Measurements from ENCODE around the gene LLGL2. TPM values are rescaled to one million over a fixed set of nuclear protein-coding genes. Genes with fewer than 3 reads are reported as not detected.
A peak's percentile ranks its signal among the peaks of the same experiment; 100 is the strongest.

The LLGL2 gene
- total RNA-seq, 2 donors from 2014 or later, result 6.4 to 20.0 TPM

GRCh38 chr17:75509528-75510258 is 15.8 kb upstream of the LLGL2 start:
- no peak for DNase-seq (ENCODE audit: low spot score)
- H3K4me3 ChIP-seq, result no peak overlapping the region

GRCh38 chr17:75511270-75511609 is 14.3 kb upstream of the LLGL2 start:
- H3K4me3 ChIP-seq, result peak overlapping the region; percentile 95
- peaks cover 14% of the 10 kb centered on the region for H3K36me3 ChIP-seq
- no peaks in the 10 kb centered on the region for H3K9me3 ChIP-seq
- TF ChIP-seq CTCF (IDR thresholded peaks at IDR 0.05), result no peak
- peaks cover 36 to 66% of the 10 kb centered on the region in 2 donors for H3K4me1 ChIP-seq (ENCODE audit: control insufficient read depth in 1 of 2, low read depth in 2 of 2)
- DNase-seq (ENCODE audit: low spot score) (no peak), ATAC-seq (ENCODE audit: insufficient number of reproducible peaks, low FRiP score, low read depth) (no peak)
- H3K27me3 ChIP-seq (replicated peaks; ENCODE audit: insufficient read depth), result no peaks in the 10 kb centered on the region
- peak overlapping the region in 1 of 2 donors; percentile 29 for H3K27ac ChIP-seq

More at GRCh38 chr17:75509528-75510258, 15.8 kb upstream of the LLGL2 start:
- TF ChIP-seq CTCF (IDR thresholded peaks at IDR 0.05), result no peak
- Histone ChIP-seq H3K27ac (peak overlapping the region; percentile 54 to 63), H3K36me3 (peaks cover 19% of the 10 kb centered on the region), H3K27me3 (replicated peaks; ENCODE audit: insufficient read depth) (no peaks in the 10 kb centered on the region), H3K4me1 (ENCODE audit: control insufficient read depth in 1 of 2, low read depth in 2 of 2) (peaks cover 36 to 66% of the 10 kb centered on the region in 2 donors), H3K9me3 (no peaks in the 10 kb centered on the region)
- ATAC-seq (ENCODE audit: insufficient number of reproducible peaks, low FRiP score, low read depth), result no peak

GRCh38 chr17:75511610-75512575 is 13.6 kb upstream of the LLGL2 start:
- no peak for TF ChIP-seq CTCF (IDR thresholded peaks at IDR 0.05)
- no peaks in the 10 kb centered on the region for H3K9me3 ChIP-seq
- peaks cover 36 to 67% of the 10 kb centered on the region in 2 donors for H3K4me1 ChIP-seq (ENCODE audit: control insufficient read depth in 1 of 2, low read depth in 2 of 2)
- ATAC-seq (ENCODE audit: insufficient number of reproducible peaks, low FRiP score, low read depth) (no peak), DNase-seq (ENCODE audit: low spot score) (no peak)
- H3K4me3 ChIP-seq, result peak overlapping the region; percentile 95
- peak overlapping the region; percentile 29 to 53 for H3K27ac ChIP-seq
- H3K36me3 ChIP-seq, result peaks cover 8% of the 10 kb centered on the region
- H3K27me3 ChIP-seq (replicated peaks; ENCODE audit: insufficient read depth), result no peaks in the 10 kb centered on the region

- ATAC-seq (ENCODE audit: insufficient number of reproducible peaks, low FRiP score, low read depth), result no peak
- DNase-seq (ENCODE audit: low spot score), result no peak
- peaks cover 40 to 76% of the 10 kb centered on the region in 2 donors for H3K4me1 ChIP-seq (ENCODE audit: control insufficient read depth in 1 of 2, low read depth in 2 of 2)
- H3K36me3 ChIP-seq, result no peaks in the 10 kb centered on the region
- TF ChIP-seq CTCF (IDR thresholded peaks at IDR 0.05), result no peak
- H3K27me3 ChIP-seq (replicated peaks; ENCODE audit: insufficient read depth), result no peaks in the 10 kb centered on the region
- no peaks in the 10 kb centered on the region for H3K9me3 ChIP-seq
- peak overlapping the region in 1 of 2 donors; percentile 35 for H3K27ac ChIP-seq
- H3K4me3 ChIP-seq, result peak overlapping the region; percentile 95
These were observed 12.4 kb upstream of the LLGL2 start for GRCh38 chr17:75512926-75513640.

Data from thoracic aorta (tissue), 2 donors.